HEK293 (cell line): Measurements from ENCODE around the gene EPS8L3.
A peak's percentile ranks its signal among the peaks of the same experiment; 100 is the strongest.

Source experiments
- CTCF ChIA-PET: fragments of 350-600 bp; formaldehyde crosslinking; extraction: SDS; loops from one replicate; lab custom pipeline; 2021; ENCODE audit warnings: antibody characterized with exemption; lab: Yijun Ruan, JAX
- POLR2A ChIA-PET: fragments of 300-600 bp; formaldehyde crosslinking; extraction: SDS; loops from one replicate; lab custom pipeline; 2020; ENCODE audit warnings: antibody characterized with exemption, inconsistent platforms; lab: Yijun Ruan, JAX
- H3K27ac ChIP-seq: fragments of 200-500 bp; sonication (Bioruptor generic); 2 replicates; pipeline ENCODE4 v1.5.1; 2014; ENCODE audit warnings: low read depth, low read length, control low read depth, inconsistent platforms; ENCODE audit errors: extremely low read depth
- H3K36me3 ChIP-seq, 2 experiments: fragments of 200-500 bp in 1 of 2; sonication (Bioruptor generic) in 1 of 2; 1 replicate in 1 of 2; 2 replicates in 1 of 2; pipeline ENCODE4 v1.5.1; 2014 to 2017; ENCODE audit warnings: inconsistent platforms in 2 of 2, low read length in 2 of 2; ENCODE audit not compliant: control insufficient read depth in 2 of 2, insufficient read depth in 1 of 2
- H3K4me1 ChIP-seq: fragments of 200-500 bp; sonication (Bioruptor generic); 2 replicates; pipeline ENCODE4 v1.5.1; 2014; ENCODE audit warnings: mild to moderate bottlenecking, low read length, inconsistent platforms; ENCODE audit not compliant: control insufficient read depth, insufficient read depth
- H3K4me3 ChIP-seq: 2 replicates; pipeline ENCODE4 v1.5.1; 2011; ENCODE audit warnings: low read depth, mild to moderate bottlenecking, control low read depth, low read length, moderate library complexity
- H3K9me3 ChIP-seq: fragments of 200-500 bp; sonication (Bioruptor generic); 2 replicates; pipeline ENCODE4 v1.5.1; 2014; ENCODE audit warnings: low read depth, low read length, inconsistent platforms; ENCODE audit not compliant: control insufficient read depth, insufficient read depth
- BCL11B ChIP-seq: fragments of 450-650 bp; formaldehyde crosslinking; IDR thresholded peaks from 2 replicates; pipeline ENCODE4 v1.5.1; 2016; ENCODE audit warnings: low read depth, missing biosample characterization, missing genetic modification characterization
- EGR2 ChIP-seq: fragments of 450-650 bp; formaldehyde crosslinking; IDR thresholded peaks from 2 replicates; pipeline ENCODE4 v1.5.1; 2016; ENCODE audit warnings: low read depth, missing biosample characterization, missing genetic modification characterization
- GLI4 ChIP-seq: fragments of 450-650 bp; formaldehyde crosslinking; IDR thresholded peaks from 2 replicates; pipeline ENCODE4 v1.5.1; 2016; ENCODE audit warnings: missing biosample characterization, missing genetic modification characterization
- OVOL3 ChIP-seq: fragments of 450-650 bp; formaldehyde crosslinking; IDR thresholded peaks from 2 replicates; pipeline ENCODE4 v1.5.1; 2016; ENCODE audit warnings: missing biosample characterization, missing genetic modification characterization
- SETDB1 ChIP-seq: IDR thresholded peaks from one replicate; pipeline ENCODE4 v1.6.1; 2017; ENCODE audit warnings: mild to moderate bottlenecking, low read length, moderate library complexity, mixed read lengths; ENCODE audit not compliant: insufficient read length
- SP7 ChIP-seq: fragments of 450-650 bp; formaldehyde crosslinking; IDR thresholded peaks from 2 replicates; pipeline ENCODE4 v1.5.1; 2016; ENCODE audit warnings: missing biosample characterization, missing genetic modification characterization
- ZBTB44 ChIP-seq: fragments of 450-650 bp; IDR thresholded peaks from 2 replicates; pipeline ENCODE4 v1.5.1; 2018; ENCODE audit warnings: missing biosample characterization, mild to moderate bottlenecking, missing genetic modification characterization
- ZFHX2 ChIP-seq: fragments of 450-650 bp; formaldehyde crosslinking; conservative IDR thresholded peaks from 2 replicates; pipeline ENCODE4 v1.5.1; 2016; ENCODE audit warnings: missing biosample characterization, missing genetic modification characterization
- ZIC2 ChIP-seq: fragments of 450-650 bp; formaldehyde crosslinking; IDR thresholded peaks from 2 replicates; pipeline ENCODE4 v1.5.1; 2016; ENCODE audit warnings: missing biosample characterization, missing genetic modification characterization
- ZNF18 ChIP-seq: fragments of 450-650 bp; formaldehyde crosslinking; IDR thresholded peaks from 2 replicates; pipeline ENCODE4 v1.5.1; 2016; ENCODE audit warnings: missing biosample characterization, missing genetic modification characterization
- ZNF248 ChIP-seq: fragments of 450-650 bp; formaldehyde crosslinking; IDR thresholded peaks from 2 replicates; pipeline ENCODE4 v1.5.1; 2017; ENCODE audit warnings: missing biosample characterization, missing genetic modification characterization
- ZNF341 ChIP-seq: fragments of 450-650 bp; formaldehyde crosslinking; IDR thresholded peaks from 2 replicates; pipeline ENCODE4; 2016; ENCODE audit warnings: low read depth, missing biosample characterization, missing genetic modification characterization
- ZNF362 ChIP-seq: fragments of 450-650 bp; formaldehyde crosslinking; IDR thresholded peaks from 2 replicates; pipeline ENCODE4 v1.5.1; 2016; ENCODE audit warnings: missing biosample characterization, missing genetic modification characterization
- ZNF426 ChIP-seq: fragments of 450-650 bp; formaldehyde crosslinking; IDR thresholded peaks from 2 replicates; pipeline ENCODE4 v1.5.1; 2017; ENCODE audit warnings: missing biosample characterization, missing genetic modification characterization, mild to moderate bottlenecking, inconsistent platforms, moderate library complexity
- ZNF501 ChIP-seq: fragments of 450-650 bp; formaldehyde crosslinking; IDR thresholded peaks from 2 replicates; pipeline ENCODE4 v1.5.1; 2016; ENCODE audit warnings: missing biosample characterization, missing genetic modification characterization
- ZNF624 ChIP-seq: fragments of 450-650 bp; formaldehyde crosslinking; IDR thresholded peaks from 2 replicates; pipeline ENCODE4 v1.5.1; 2017; ENCODE audit warnings: missing biosample characterization, missing genetic modification characterization
- ZNF707 ChIP-seq: fragments of 450-650 bp; formaldehyde crosslinking; IDR thresholded peaks from 2 replicates; pipeline ENCODE4 v1.5.1; 2016; ENCODE audit warnings: missing biosample characterization, missing genetic modification characterization
- ZNF747 ChIP-seq: fragments of 450-650 bp; formaldehyde crosslinking; IDR thresholded peaks from 2 replicates; pipeline ENCODE4 v1.5.1; 2016; ENCODE audit warnings: missing biosample characterization, missing genetic modification characterization
- ZNF791 ChIP-seq: fragments of 450-650 bp; formaldehyde crosslinking; IDR thresholded peaks from 2 replicates; pipeline ENCODE4 v1.5.1; 2016; ENCODE audit warnings: missing biosample characterization, missing genetic modification characterization
- ZNF792 ChIP-seq: fragments of 450-650 bp; formaldehyde crosslinking; IDR thresholded peaks from 2 replicates; pipeline ENCODE4 v1.5.1; 2016; ENCODE audit warnings: missing biosample characterization, missing genetic modification characterization
- ZNF830 ChIP-seq: fragments of 450-650 bp; IDR thresholded peaks from 2 replicates; pipeline ENCODE4 v1.5.0; 2018; ENCODE audit warnings: missing biosample characterization, missing genetic modification characterization, low read depth, mild to moderate bottlenecking, moderate library complexity
- TF ChIP-seq, protein P1 (sequence below): fragments of 450-650 bp; formaldehyde crosslinking; IDR thresholded peaks from 2 replicates; pipeline ENCODE4 v1.5.1; 2017; ENCODE audit warnings: missing biosample characterization, missing genetic modification characterization

EPS8L3 gene

GRCh38 chr1:109780982-109781381, 17.3 kb upstream of the EPS8L3 start:
- Histone ChIP-seq H3K27ac (no peak overlapping the region), H3K9me3 (no peaks in the 10 kb centered on the region), H3K36me3 (no peaks in the 10 kb centered on the region), H3K4me3 (no peak overlapping the region), H3K4me1 (0 out of 2 replicates have a peak, but pooled peaks cover 3% of the 10 kb centered on the region)
- peak; percentile 94 for TF ChIP-seq ZNF707 (tag by site-specific recombination)
- peak; percentile 30 for TF ChIP-seq SETDB1
- TF ChIP-seq ZBTB44 (tag by site-specific recombination): no peak
- ChIA-PET CTCF (interaction anchor here (0.6 to 17.6 kb wide), 7 partner anchors 8 to 249 kb away, joined by 3 to 522 read pairs (median 5); partner anchors contain the start of gene AHCYL1), POLR2A (no interaction called here)

- Histone ChIP-seq H3K9me3 (no peaks in the 10 kb centered on the region), H3K4me1 (no peaks in the 10 kb centered on the region), H3K36me3 (no peaks in the 10 kb centered on the region), H3K27ac (no peak overlapping the region), H3K4me3 (no peak overlapping the region)
- CTCF ChIA-PET: interaction anchor here (0.6 to 17.6 kb wide), 20 partner anchors 11 to 338 kb away, joined by 3 to 522 read pairs (median 5); partner anchors contain the start of genes AHCYL1 and GNAI3
- POLR2A ChIA-PET: interaction anchor here (1.2 to 3.2 kb wide), 2 partner anchors 144 to 206 kb away, joined by 3 to 22 read pairs; partner anchors contain the start of gene AHCYL1
- TF ChIP-seq, protein P1, sequence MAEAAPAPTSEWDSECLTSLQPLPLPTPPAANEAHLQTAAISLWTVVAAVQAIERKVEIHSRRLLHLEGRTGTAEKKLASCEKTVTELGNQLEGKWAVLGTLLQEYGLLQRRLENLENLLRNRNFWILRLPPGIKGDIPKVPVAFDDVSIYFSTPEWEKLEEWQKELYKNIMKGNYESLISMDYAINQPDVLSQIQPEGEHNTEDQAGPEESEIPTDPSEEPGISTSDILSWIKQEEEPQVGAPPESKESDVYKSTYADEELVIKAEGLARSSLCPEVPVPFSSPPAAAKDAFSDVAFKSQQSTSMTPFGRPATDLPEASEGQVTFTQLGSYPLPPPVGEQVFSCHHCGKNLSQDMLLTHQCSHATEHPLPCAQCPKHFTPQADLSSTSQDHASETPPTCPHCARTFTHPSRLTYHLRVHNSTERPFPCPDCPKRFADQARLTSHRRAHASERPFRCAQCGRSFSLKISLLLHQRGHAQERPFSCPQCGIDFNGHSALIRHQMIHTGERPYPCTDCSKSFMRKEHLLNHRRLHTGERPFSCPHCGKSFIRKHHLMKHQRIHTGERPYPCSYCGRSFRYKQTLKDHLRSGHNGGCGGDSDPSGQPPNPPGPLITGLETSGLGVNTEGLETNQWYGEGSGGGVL (tag by site-specific recombination): no peak
- TF ChIP-seq ZNF830 (tag by site-specific recombination): no peak
These were observed 14.4 kb upstream of the EPS8L3 start for GRCh38 chr1:109777980-109778625.

DNA sequence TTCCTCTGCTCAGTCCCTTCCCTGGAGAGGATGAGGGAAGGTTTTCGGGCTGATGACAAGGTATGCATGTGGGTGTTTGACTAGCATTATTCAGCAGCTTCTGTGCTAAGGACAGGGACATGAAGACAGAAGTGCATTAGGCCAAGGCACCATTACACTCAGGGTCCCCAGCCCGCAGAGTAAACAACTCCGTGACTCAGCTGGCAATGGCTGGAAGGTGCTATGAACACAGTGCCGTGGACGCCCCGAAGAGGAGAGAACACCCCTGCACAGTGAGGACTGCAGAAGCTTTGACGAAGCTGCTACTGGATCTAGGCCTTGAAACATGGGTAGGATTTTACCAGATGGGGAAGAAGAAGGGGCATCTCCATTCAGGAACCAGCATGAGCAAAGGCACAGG, 13.7 kb upstream of the EPS8L3 start:
- H3K27ac ChIP-seq: no peak overlapping the region
- no peaks in the 10 kb centered on the region for H3K4me1 ChIP-seq
- POLR2A ChIA-PET: interaction anchor here (0.6 to 3.2 kb wide), 4 partner anchors 145 to 257 kb away, joined by 3 to 22 read pairs (median 4); partner anchors contain the start of genes AHCYL1 and STRIP1
- no peak for TF ChIP-seq ZNF747 (tag by site-specific recombination)
- no peak for TF ChIP-seq ZNF18
- TF ChIP-seq EGR2 (tag by site-specific recombination): no peak
- no peak for TF ChIP-seq BCL11B (tag by site-specific recombination)
- TF ChIP-seq ZNF426 (tag by site-specific recombination): no peak
- TF ChIP-seq ZNF624: no peak
- no peak for TF ChIP-seq ZIC2
- TF ChIP-seq ZFHX2 (tag by site-specific recombination): no peak
- no peak for TF ChIP-seq SP7
- TF ChIP-seq ZNF501 (tag by site-specific recombination): no peak
- TF ChIP-seq OVOL3 (tag by site-specific recombination): no peak
- no peak for TF ChIP-seq ZNF792 (tag by site-specific recombination)
- TF ChIP-seq ZNF341 (tag by site-specific recombination): no peak
- no peak for TF ChIP-seq ZNF791 (tag by site-specific recombination)
- TF ChIP-seq ZNF362 (tag by site-specific recombination): no peak
- TF ChIP-seq ZNF248: no peak
- TF ChIP-seq GLI4: no peak
- no peaks in the 10 kb centered on the region for H3K36me3 ChIP-seq
- CTCF ChIA-PET: interaction anchor here (0.6 to 17.6 kb wide), 32 partner anchors 12 to 252 kb away, joined by 3 to 522 read pairs (median 4); partner anchors contain the start of genes AHCYL1 and GNAI3
- H3K4me3 ChIP-seq: no peak overlapping the region
- no peaks in the 10 kb centered on the region for H3K9me3 ChIP-seq
